WTC11 (cell line): Measurements from ENCODE around the gene BZW1. TPM values are rescaled to one million over a fixed set of nuclear protein-coding genes. Genes with fewer than 3 reads are reported as not detected.

Experiments used
- ATAC-seq: fragments of 200-7000 bp; cut with Tn5 transposase; 2 replicates; pipeline ENCODE4 v1.10.0; 2021; ENCODE audit warnings: mild to moderate bottlenecking, moderate library complexity
- CTCF ChIA-PET: fragments of 300-600 bp; sonication (Branson Sonifier 250); formaldehyde crosslinking; loops from one replicate; lab custom pipeline; 2021; ENCODE audit warnings: antibody characterized with exemption; lab: Charles Lee
- POLR2A ChIA-PET: fragments of 350-600 bp; sonication (Branson Sonifier 250); formaldehyde crosslinking; loops from one replicate; lab custom pipeline; 2021; ENCODE audit warnings: antibody characterized with exemption; lab: Charles Lee
- DNase-seq: peaks from one replicate; pipeline ENCODE4 v3.0.0; 2021; ENCODE audit warnings: low spot score
- H3K27ac Mint-ChIP-seq: 2 replicates; pipeline ENCODE4 v1.8.0; 2021; ENCODE audit warnings: mixed read lengths
- H3K27me3 Mint-ChIP-seq: 2 replicates; pipeline ENCODE4 v1.8.0; 2021; ENCODE audit warnings: low read depth, mild to moderate bottlenecking, moderate library complexity, mixed read lengths
- H3K36me3 Mint-ChIP-seq: 2 replicates; pipeline ENCODE4 v1.8.0; 2021; ENCODE audit warnings: mixed read lengths
- H3K4me1 Mint-ChIP-seq: 2 replicates; pipeline ENCODE4 v1.8.0; 2022; ENCODE audit warnings: mixed read lengths
- H3K4me3 Mint-ChIP-seq: 2 replicates; pipeline ENCODE4 v1.8.0; 2021; ENCODE audit warnings: mild to moderate bottlenecking, moderate library complexity, mixed read lengths
- H3K9me3 Mint-ChIP-seq: 2 replicates; pipeline ENCODE4 v1.8.0; 2021; ENCODE audit warnings: mixed read lengths
- ATF1 ChIP-seq: sonication (generic); formaldehyde crosslinking; IDR thresholded peaks from 2 replicates; pipeline ENCODE4 v1.8.1; 2023; ENCODE audit warnings: mild to moderate bottlenecking, moderate library complexity, missing genetic modification reagents
- E2F4 ChIP-seq: sonication (generic); formaldehyde crosslinking; IDR thresholded peaks from 2 replicates; pipeline ENCODE4 v1.8.1; 2022; ENCODE audit warnings: low read depth, mild to moderate bottlenecking, moderate library complexity, missing genetic modification reagents, borderline replicate concordance
- ETV6 ChIP-seq: sonication (generic); formaldehyde crosslinking; IDR thresholded peaks from 2 replicates; pipeline ENCODE4 v1.8.1; 2022; ENCODE audit warnings: mild to moderate bottlenecking, missing genetic modification reagents
- FOXP1 ChIP-seq: sonication (generic); formaldehyde crosslinking; IDR thresholded peaks from 2 replicates; pipeline ENCODE4 v1.8.0; 2022; ENCODE audit warnings: missing genetic modification reagents, mild to moderate bottlenecking, moderate library complexity, borderline replicate concordance
- GABPB1 ChIP-seq: sonication (generic); formaldehyde crosslinking; IDR thresholded peaks from 2 replicates; pipeline ENCODE4 v1.8.1; 2023; ENCODE audit warnings: mild to moderate bottlenecking, missing genetic modification reagents
- NFATC4 ChIP-seq: fragments of 250-450 bp; sonication (Bioruptor Pico); IDR thresholded peaks from 2 replicates; pipeline ENCODE4 v1.9.0; 2021; ENCODE audit warnings: mild to moderate bottlenecking
- PRDM15 ChIP-seq: sonication (generic); formaldehyde crosslinking; IDR thresholded peaks from 2 replicates; pipeline ENCODE4 v1.8.0; 2022; ENCODE audit warnings: missing genetic modification reagents
- RELA ChIP-seq: sonication (generic); formaldehyde crosslinking; IDR thresholded peaks from 2 replicates; pipeline ENCODE4 v1.8.1; 2022; ENCODE audit warnings: missing genetic modification reagents, mild to moderate bottlenecking, borderline replicate concordance
- SP1 ChIP-seq: sonication (generic); formaldehyde crosslinking; conservative IDR thresholded peaks from 2 replicates; pipeline ENCODE4 v1.8.1; 2022; ENCODE audit warnings: missing genetic modification reagents
- STAT6 ChIP-seq: sonication (generic); formaldehyde crosslinking; conservative IDR thresholded peaks from 2 replicates; pipeline ENCODE4 v1.8.1; 2023; ENCODE audit warnings: mild to moderate bottlenecking, low read depth, missing genetic modification reagents, moderate library complexity
- USF2 ChIP-seq: sonication (generic); formaldehyde crosslinking; IDR thresholded peaks from 2 replicates; pipeline ENCODE4 v1.8.1; 2023; ENCODE audit warnings: mild to moderate bottlenecking, missing genetic modification reagents, moderate library complexity
- ZNF416 ChIP-seq: fragments of 250-450 bp; sonication (Bioruptor Pico); IDR thresholded peaks from 2 replicates; pipeline ENCODE4 v1.9.0; 2021; ENCODE audit warnings: mild to moderate bottlenecking, inconsistent platforms
- total RNA-seq: library from RNA; stranded (reverse); gene quantifications from 3 replicates; pipeline ENCODE4 v1.2.3, GENCODE V29; 2021
- TF ChIP-seq, protein P1 (sequence below): fragments of 250-450 bp; sonication (Bioruptor Pico); IDR thresholded peaks from 2 replicates; pipeline ENCODE4 v1.9.0; 2021; ENCODE audit warnings: mild to moderate bottlenecking

The BZW1 gene
- total RNA-seq, 1 experiment from 2014 or later, result 255 TPM

DNA sequence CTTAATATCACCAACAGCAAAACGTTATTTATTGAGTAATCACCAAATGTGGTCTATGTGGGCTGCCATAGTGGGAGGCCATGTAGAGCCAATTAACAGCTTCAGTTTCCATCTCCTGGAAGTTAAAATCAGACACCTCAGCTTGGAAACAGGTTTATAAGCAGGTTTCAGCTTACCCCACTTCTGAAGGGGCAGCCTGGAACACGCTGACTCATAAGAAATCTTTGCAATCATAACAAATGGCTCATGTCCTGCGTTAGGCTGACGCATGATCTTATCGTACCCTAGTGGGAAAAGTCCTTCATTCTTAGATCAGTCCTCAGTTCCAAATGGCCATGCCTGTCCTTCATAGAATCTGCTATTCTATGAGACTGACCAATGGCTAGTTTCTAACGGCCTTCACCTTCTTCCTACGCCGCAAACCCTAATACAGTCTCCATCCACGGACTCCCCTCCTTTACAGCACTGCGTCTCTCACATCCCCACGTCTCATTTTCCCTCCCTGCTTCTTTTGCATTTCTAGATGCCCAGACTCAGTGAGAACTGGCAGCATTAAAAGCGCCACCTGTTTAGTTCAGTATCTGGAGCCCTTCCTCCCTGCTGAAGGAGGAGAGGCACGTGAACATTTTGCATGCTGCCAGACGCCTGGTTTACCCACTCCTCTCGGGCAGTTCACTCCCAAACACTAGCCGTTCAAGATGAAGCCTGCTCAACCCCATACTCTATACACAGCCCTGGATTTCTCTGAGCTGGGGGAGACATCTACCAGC is 24.2 kb upstream of the BZW1 start (continued):
- TF ChIP-seq PRDM15, result no peak
- no peak for TF ChIP-seq ZNF416 (CRISPR knock-in tag)
- no peak for TF ChIP-seq NFATC4
- no peak for TF ChIP-seq ETV6 (CRISPR knock-in tag)
- TF ChIP-seq E2F4 (CRISPR knock-in tag), result no peak
- TF ChIP-seq FOXP1 (CRISPR knock-in tag), result no peak

DNA sequence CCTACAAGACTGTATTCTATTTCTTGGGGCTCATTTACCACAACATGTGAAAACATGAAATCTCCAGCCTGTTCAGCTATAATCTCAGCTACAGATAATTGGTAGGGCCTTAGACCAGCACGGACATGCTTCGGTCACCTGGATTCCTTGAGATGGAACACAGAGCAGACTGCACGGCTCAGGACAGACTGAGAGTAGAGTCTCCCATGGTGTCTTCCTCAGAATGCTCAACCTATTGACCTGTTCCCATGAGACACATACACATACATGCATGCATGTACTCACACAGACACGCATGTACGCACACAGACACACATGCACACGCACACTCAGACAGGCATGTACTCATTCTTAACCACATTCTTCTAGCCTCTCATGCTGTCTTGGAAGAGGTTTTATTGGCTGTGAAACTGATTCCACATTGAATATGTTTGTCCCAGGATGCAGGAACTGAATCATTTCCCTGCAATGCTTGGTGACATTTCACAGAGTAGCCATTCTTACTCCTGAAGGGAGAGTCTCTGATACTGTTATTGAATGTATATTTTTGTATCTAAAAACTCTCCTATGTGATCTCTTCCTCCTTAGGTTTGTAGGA is 23.5 kb upstream of the BZW1 start:
- peaks cover 18% of the 10 kb centered on the region for H3K4me1 Mint-ChIP-seq
- CTCF ChIA-PET, result interaction anchor here (1.6 kb wide), 1 partner anchor 82 kb away, joined by 5 read pairs; no protein-coding TSS in a partner anchor
- no peak overlapping the region for H3K4me3 Mint-ChIP-seq
- H3K36me3 Mint-ChIP-seq, result no peaks in the 10 kb centered on the region
- POLR2A ChIA-PET, result interaction anchor here (1.0 kb wide), 1 partner anchor 23 kb away, joined by 3 read pairs; no protein-coding TSS in a partner anchor
- ATAC-seq, result no peak
- no peak overlapping the region for H3K27ac Mint-ChIP-seq
- no peaks in the 10 kb centered on the region for H3K27me3 Mint-ChIP-seq
- TF ChIP-seq ETV6 (CRISPR knock-in tag), result no peak
- TF ChIP-seq USF2 (CRISPR knock-in tag), result no peak
- no peak for TF ChIP-seq STAT6 (CRISPR knock-in tag)
- TF ChIP-seq NFATC4, result no peak
- TF ChIP-seq GABPB1 (CRISPR knock-in tag), result no peak
- no peak for TF ChIP-seq SP1 (CRISPR knock-in tag)
- no peak for TF ChIP-seq E2F4 (CRISPR knock-in tag)
- no peak for TF ChIP-seq ATF1 (CRISPR knock-in tag)
- TF ChIP-seq, protein P1, sequence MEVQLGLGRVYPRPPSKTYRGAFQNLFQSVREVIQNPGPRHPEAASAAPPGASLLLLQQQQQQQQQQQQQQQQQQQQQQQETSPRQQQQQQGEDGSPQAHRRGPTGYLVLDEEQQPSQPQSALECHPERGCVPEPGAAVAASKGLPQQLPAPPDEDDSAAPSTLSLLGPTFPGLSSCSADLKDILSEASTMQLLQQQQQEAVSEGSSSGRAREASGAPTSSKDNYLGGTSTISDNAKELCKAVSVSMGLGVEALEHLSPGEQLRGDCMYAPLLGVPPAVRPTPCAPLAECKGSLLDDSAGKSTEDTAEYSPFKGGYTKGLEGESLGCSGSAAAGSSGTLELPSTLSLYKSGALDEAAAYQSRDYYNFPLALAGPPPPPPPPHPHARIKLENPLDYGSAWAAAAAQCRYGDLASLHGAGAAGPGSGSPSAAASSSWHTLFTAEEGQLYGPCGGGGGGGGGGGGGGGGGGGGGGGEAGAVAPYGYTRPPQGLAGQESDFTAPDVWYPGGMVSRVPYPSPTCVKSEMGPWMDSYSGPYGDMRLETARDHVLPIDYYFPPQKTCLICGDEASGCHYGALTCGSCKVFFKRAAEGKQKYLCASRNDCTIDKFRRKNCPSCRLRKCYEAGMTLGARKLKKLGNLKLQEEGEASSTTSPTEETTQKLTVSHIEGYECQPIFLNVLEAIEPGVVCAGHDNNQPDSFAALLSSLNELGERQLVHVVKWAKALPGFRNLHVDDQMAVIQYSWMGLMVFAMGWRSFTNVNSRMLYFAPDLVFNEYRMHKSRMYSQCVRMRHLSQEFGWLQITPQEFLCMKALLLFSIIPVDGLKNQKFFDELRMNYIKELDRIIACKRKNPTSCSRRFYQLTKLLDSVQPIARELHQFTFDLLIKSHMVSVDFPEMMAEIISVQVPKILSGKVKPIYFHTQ (CRISPR knock-in tag), result no peak
- TF ChIP-seq RELA (CRISPR knock-in tag), result no peak
- no peaks in the 10 kb centered on the region for H3K9me3 Mint-ChIP-seq
- no peak for DNase-seq
